Activated CD8-positive, alpha-beta memory T cell treated with anti-CD3 and anti-CD28 coated beads for 1 hour (primary cell): ENCODE data around the gene DPY19L1.
A peak's percentile ranks its signal among the peaks of the same experiment; 100 is the strongest.
"Not testable (repeated sequence)": the region's sequence is repeated elsewhere in the genome, so short reads cannot be mapped to it uniquely, and the experiment has no call there.

Source experiments
- DNase-seq, 2 donors: peaks; one replicate each; pipeline ENCODE4 v3.0.0-alpha.2; 2020; ENCODE audit warnings: low read depth in 1 of 2; ENCODE audit errors: extremely low read depth in 1 of 2

The DPY19L1 gene

DNA sequence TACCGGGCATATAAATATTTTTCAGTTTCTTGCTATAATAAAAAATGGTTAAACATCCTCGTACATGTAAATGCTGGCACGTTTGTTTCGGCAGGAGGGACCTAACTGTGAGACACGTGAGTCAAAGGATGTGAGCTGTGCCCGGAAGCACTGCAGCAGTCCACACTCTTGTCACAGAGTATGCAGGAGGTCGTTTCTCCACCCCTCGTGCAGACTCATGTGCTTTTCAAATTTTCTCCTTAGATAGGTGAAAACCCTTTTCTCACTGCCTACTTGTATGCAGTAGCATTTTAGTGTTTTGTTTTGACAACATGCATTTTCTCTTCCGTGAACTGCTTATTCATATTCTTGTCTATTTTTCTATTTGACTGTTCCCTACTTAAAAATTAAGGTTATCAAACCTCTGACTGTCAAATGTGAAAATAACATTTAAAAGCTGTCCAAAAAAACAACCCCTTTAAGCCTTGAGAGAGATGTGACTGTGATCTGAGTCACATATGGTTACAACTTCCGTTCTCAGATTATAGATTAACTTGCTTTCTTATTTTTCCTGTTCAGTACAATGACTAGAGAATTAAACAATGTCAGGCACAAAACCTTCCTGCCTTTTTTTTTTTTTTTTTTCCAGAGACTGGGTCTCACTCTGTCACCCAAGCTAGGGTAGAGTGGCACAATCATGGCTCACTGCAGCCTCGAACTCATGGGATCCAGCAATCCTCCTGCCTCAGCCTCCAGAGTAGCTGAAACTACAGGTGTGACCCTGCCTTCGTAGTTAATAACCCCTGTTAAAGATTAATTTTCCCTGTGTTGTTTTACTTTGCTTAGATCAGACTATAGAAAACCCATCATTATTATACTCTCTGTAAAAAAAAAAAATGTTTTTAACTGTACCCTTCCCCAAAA is 45.1 kb downstream of the DPY19L1 start:
- peak in 1 of 2 donors; percentile 6 for DNase-seq

DNA sequence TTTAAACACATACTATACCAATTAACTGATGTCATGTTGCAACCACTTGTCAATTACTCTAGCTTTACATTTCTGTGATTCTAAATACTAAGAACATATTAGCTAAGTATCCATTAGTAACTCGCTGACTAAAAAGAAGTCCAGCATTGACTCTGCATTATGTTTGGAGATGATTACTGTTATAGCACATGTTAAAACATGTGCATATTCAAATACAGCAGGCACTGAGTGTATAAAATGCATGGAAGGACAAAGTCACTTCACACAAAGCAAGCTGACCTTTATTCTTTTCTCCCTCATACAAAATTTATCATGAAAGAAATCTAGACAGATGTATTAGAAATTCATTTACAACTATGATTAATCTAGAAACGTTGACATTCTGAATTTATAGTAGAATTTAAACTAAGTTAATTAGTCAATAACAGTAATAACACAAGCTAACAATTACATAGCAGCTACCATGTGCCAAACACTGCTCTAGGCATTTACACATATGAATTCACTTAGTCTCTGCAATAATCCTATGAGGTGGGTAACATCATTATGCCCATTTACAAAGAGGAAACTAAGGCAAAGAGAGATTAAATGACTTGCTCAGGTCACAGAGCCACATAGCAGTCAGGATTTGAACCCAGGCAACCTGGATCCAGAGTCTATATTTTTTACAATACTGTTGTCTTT is 48.7 kb downstream of the DPY19L1 start:
- DNase-seq = not testable (repeated sequence)

DNA sequence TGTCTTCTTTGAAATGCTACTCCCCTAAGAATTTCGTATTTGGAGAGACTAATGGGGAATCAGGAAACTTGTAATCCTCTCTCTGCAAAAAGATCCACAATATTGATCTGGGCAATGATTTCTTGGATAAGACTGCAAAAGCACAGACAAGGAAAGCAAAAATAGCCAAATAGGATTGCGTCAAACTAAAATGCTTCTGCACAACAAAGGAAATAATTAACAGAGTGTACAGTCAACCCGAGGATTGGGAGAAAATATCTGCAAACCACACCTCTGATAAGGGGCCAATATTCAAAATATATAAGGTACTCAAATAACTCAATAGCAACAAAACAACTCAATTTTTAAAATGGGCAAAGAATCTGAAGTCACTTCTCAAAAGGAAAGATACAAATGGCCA is 52.1 kb downstream of the DPY19L1 start:
- DNase-seq = not testable (repeated sequence)

DNA sequence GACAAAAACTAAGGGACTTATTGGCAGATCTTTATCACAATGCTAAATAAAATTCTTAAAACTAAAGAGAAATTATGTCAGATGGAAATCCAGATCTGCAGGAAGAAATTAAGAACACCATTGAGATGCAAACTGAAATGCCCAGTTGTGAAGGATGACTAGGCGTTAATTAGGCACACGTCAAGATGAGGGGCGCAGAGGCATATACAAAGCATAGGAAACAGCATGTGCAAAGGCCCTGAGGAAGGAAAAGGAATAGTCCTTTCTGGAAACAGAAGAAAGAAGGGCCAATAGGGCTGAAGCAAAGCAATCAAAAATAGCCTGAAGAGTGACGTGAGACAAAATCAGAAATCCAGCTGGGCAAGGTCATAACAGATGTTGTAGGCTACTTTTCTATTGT is 53.1 kb downstream of the DPY19L1 start:
- DNase-seq = not testable (repeated sequence)

DNA sequence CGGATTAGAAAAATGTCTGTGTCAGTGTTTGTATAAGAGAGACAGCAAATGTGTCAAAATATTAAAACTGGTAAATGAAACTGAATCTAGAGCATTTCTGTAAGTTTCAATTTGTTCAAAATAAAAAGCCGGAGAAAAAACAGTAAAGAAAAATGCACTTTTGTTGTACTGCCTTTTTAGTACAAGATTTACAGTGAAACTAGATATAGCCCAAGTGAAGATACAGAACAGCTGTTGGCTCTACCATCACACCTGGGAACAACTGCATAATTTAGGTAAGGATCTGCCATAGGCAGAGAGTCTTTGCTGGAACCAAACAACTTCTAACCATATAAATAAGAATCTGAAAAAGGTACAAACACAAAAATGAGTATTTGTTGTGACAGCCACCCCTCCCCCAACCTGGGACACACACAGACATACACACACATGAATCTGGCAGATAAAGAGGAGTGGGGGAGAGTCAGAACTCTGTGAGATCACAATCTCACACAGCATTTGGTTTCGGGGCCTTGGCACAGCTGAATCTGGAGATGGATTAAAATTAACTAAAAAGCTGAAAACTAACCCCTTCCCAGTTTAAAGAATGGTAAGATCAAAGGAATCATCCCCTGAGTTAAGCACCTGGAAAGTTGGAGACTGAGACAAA is 54.8 kb downstream of the DPY19L1 start:
- DNase-seq = no peak

DNA sequence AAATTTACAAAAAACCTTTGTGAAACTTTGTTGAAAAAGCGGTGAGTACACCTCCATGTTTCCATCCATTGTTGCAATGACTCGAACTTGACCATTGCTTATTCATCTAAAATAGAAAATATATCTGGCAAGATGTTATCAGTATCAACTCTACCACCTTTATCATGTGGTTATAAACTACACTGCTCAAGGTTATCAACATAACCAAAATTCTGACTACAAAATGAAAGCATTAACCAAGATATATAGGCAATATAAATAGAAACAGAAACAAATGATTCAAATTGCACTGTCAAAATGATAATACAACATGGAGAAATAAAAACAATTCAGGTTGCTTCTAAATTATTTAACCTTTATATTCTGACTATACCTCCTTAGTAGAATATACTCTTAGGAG is 58.2 kb downstream of the DPY19L1 start:
- DNase-seq = not testable (repeated sequence)

DNA sequence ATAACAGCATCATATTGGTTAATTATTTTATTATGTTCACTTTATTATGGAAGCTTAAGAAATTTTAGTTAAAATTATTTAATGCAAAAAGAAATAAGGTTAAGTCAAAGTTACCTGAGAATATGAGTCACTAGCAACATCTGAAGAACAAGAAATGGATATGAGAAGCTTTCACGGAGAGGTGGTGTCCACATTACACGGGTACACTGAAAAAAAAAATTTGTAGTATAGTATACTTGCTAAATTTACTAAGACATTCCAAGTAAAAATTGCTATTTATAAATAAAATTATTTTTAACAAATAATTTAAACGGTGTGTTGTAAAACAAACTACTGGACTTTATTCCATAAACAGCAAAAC is 63.9 kb downstream of the DPY19L1 start:
- DNase-seq = no peak

DNA sequence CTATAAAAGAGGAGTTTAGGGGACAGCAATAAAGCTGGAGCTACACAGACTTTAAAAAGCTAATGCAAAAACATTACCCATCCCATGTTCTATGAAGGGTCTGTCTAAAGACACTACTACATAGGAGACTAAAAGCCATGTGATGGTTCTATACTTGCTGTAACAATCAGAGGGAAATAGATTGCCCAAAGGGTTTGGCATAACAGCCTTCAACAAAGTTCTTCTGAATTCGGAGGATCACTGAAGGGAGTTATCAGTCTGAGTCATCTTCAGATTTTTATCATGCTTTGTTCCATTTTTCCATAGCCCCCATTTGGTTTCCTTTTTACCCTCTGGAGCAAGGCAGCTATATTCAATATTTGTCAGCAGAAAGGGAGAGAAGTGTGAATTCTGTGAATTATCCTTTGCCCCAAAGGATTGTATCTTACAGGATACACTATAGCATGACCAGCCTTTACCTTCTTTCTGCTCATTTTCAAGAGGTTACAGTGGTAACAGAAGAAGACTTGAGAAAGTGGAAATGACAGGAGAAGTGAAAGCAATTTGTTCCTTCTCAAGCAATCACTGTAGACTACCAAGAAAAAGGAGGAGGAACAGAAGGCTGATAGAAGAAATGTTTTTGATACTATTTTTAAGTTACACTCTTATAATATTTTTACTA is 64.4 kb downstream of the DPY19L1 start:
- not testable (repeated sequence) for DNase-seq

DNA sequence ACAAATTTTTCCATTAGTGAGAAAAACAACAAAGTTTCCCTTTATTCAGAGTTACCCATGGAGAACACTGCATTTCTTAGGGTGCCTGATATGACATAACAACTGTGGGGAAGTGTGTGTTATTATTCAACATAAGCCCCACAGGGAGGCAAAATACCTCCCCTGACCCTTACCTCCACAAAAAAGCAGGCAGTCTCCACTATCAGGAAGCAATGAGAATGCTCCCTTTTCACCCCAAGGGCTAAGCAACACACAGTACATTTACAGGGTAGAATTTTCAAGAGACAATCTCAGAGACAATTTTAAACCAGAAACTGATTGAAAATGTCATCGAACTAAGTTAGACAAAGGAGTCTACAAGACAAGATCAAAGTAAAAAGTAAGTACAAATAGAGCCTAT is 69.5 kb downstream of the DPY19L1 start:
- DNase-seq = not testable (repeated sequence)

DNA sequence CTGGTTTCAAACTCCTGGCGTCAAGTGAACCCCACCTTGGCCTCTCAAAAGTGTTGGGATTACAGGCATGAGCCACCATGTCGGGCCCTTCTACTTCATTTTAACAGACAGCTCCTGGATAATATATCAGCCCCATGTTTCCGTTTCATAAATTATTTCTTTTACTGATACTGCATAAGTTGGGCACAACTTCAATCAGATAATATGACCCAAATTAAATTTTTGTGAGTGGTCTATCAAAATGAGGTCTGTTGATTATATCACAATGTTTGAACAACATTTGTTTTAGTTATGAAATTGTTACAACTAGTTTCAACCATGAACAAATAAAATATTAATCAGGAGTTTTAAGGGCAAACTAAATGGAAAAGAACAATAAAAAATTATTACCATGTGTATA is 70.8 kb downstream of the DPY19L1 start:
- DNase-seq = not testable (repeated sequence)

DNA sequence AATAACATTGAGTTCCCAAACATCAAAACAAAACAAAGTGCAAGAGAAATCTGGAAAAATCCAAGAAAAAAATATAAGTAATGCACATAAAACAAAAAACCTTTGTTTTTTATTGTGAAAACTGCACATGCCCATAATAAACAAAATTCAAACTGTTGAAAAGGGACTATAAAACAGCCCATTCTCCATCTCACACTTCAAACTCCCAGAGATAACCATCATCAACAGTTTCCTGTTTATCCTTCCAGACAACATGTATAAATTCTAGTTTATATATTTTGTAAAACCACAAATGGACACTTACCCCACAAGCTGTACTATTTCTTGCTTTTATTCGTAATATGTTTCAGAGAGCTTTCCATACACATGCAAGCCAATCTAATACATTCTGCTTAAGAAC is 79.3 kb downstream of the DPY19L1 start:
- DNase-seq = no peak

DNA sequence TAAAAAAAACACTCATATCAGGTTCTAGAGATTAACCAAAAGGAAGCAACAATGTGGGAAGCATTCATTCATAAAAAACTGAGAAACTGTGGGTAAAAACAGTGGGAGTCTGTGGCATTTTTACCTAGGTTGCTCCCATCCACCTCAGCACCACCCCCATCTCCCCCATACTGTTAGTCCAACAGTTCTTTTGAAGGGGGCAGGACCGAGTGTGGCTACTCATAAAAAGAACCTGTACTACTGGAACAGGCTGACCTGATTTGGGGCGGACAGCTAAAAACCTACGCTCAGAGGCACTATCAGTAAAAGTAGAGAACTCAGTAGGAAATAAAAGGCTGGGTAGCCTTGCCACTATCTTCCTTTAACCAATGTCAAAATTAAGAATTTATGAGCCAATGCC is 84.5 kb downstream of the DPY19L1 start:
- DNase-seq = no peak

DNA sequence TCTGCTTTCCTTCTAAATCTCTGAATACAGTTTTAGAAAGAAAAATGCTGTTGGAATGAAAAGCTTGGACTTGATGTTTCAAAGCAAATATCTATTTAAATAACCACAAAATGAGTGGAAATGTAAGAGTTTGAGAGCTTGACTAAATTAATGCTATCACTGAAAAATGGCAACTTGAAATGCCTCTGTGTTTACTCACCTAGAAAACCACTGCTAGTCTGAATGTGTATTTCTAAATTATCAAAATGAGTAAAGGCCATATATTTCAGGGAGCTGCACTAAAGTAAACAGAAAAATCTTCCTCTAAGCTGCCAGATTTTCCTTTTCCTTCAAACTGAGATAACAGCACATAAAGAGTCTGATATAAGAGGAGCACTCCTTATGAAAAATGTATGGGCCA is 87.9 kb downstream of the DPY19L1 start:
- DNase-seq = no peak

DNA sequence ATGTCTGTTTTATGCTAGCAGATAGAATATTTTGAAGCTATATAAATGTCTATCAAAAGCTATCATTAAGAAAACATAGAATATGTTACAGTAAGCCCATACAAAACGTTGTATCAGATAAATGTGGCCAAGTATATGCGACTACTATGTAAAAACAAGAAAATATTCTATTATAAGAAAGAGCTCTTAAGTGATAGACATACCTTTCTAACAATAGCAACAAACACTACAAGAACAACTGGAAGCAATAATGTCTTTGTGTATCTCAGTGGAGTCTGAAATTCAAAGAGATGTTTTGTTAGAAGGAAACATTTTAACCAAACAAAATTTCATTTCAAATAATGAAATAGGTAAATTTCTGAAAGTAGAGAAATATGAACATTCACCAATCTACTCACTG is 89.9 kb downstream of the DPY19L1 start:
- not testable (repeated sequence) for DNase-seq

DNA sequence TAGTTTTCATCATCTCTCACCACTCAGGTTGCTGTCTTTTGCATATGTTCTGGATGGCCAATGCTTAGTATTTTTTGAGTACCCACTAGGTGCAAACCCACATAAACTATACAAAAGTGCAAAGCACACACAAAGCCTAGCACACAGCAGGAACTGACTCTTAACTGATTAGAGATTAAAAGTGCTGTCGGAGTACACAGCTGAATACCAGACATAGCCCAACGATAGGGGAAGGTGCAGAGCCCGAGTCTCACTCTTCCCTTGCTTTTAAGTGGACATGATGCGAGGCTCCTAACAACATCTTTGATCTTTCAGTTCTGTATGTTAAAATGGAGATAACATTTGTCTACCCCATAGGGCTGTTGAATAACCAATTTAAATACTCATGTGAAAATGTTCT is 90.8 kb downstream of the DPY19L1 start:
- DNase-seq = no peak

DNA sequence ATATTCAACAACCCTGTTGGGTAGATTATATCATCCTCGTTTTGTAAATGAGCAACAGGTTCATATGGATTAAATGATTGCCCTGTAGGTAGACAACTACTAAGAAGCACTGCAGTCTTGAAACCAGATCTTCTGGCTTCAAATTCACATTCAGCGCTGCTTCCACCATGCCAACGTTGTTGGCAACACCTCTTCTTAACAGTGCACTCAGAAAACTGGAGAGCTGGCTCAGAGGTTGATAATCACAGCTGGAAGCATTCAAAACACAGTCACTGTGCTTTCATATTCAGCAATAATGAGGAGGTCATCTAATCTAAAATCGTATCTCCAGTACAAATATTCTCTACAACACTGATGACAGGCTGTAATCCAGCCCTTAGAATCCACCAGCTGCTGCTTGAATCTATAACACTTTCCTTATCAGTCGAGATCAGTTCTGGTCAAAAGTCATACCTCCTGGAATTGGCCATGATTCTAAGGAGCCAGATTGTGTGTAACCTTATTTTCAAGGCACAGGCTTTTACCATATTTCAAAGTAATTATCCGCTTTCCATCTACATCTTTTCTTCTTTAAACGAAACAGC is 91.3 kb downstream of the DPY19L1 start:
- not testable (repeated sequence) for DNase-seq

DNA sequence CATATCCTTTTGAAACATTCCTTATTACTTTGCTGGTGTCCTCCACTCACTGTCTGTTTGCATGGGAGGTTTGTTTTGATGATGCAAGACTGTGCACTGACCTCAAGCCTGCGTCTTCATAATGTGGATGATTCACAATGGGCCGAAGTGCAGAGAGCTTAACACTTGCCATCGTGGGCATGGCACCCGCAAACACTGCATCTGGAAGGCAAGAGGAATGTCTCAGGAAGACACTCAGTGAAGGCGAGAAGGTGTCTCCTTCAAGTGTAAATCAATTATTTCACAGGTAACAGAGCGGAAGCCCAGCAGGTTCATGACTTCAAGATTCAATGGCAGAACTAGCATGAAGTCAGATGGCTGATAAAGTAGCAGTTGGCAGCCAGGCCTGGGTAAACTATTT is 98.1 kb downstream of the DPY19L1 start:
- no peak for DNase-seq

DNA sequence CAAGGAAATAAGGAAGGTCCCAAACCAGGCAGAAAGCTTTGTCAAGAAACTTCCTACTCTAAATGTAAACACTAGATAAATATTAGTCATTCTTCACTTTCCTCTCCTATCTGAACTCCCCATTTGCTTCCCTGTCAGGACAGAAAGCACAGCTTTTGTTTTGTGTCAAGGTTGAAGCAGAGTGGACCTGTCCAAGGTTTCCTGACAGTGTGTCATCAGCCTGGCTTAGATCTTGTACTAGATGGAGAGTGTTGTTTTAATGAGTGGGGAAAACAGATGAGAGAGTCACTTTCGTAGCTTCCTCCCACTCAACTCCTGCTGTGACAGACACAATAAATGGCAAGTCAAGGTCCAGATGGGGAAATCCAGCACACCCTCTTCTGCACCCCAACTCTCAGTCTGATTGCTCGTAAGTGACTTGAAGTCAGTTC is 101.5 kb downstream of the DPY19L1 start:
- DNase-seq = not testable (repeated sequence)

DNA sequence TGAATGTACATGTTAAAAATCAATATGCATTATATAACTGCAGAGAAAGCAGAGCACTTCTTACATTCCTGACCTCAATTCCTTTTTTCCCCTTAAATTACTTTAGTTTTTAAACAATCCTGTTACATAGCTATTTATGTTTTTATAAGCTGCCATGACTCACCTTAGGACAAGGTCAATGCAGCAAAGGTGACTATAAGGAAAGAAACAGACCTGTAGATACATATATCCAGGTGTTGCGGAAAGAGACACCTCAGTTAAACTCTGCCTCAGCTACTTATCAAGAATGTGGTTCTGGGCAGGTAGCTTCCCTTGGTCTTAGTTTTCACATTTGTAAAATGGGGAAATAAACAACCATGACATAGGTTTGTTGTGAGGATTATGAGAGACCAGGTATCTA is 105.5 kb downstream of the DPY19L1 start:
- no peak for DNase-seq

DNA sequence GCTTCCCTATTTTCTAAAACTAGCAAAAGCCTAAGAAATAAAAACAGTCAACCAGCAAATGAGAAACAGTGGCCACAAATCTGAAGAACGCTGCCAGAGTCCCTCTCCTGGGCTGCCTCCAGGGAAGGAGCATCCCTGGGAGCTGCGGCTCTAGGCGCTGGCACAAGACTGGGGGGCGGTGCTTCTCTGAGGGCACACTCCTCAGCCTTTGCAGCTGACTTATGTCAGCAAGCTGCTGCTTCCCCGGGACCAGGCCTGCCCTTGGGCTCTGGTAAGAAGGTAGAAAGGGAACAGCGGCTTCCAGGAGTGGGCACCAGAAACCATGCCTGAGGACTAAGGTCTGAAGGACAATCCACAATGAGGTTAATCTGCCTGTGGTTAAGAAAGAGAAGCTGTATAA is 107.5 kb downstream of the DPY19L1 start:
- not testable (repeated sequence) for DNase-seq

DNA sequence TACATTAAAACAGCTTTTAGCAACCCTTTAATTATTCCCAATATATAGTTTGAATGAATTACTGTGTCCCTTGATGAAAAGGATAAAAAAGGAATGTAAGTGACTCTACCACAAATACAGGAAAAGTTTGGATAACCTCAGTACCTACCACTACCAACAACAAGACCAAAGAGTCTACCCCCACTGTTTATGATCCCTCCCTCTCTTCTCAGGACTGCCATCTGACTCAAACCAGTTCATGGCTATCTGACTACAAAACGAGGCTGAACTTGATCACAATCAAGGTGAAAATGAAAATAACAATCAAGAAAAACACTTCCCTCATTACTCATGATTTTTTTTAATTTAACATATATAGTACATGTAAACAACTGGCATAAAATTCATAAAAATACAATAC is 108.7 kb downstream of the DPY19L1 start:
- DNase-seq = no peak
